Renal cortical epithelial cell (primary cell): ENCODE measurements around the gene SCYL2. TPM values are rescaled to one million over a fixed set of nuclear protein-coding genes. Genes with fewer than 3 reads are reported as not detected.

ENCODE experiments used
- DNase-seq: peaks from one replicate; pipeline ENCODE4 v3.0.0-alpha.2; 2011; ENCODE audit warnings: low read depth
- total RNA-seq: library from RNA; depleted of rRNA; stranded (reverse); fragments of >200 nt; gene quantifications from 2 replicates; pipeline ENCODE4 v1.2.3, GENCODE V29; 2014

SCYL2 gene
- total RNA-seq, 1 donor from 2014 or later, result 66.1 TPM

- DNase-seq, result peak; percentile 47
Observed at GRCh38 chr12:100375038-100375735, 108.2 kb downstream of the SCYL2 start.

GRCh38 chr12:100376161-100376560 is 109.2 kb downstream of the SCYL2 start:
- DNase-seq, result no peak

GRCh38 chr12:100381379-100381778 is 114.4 kb downstream of the SCYL2 start:
- no peak for DNase-seq

- no peak for DNase-seq
Observed at GRCh38 chr12:100382338-100382737, 115.4 kb downstream of the SCYL2 start.

- DNase-seq, result no peak
Observed at GRCh38 chr12:100383586-100384558, 116.9 kb downstream of the SCYL2 start.

GRCh38 chr12:100384559-100384935 is 117.6 kb downstream of the SCYL2 start:
- DNase-seq, result no peak

GRCh38 chr12:100388382-100388781 is 121.4 kb downstream of the SCYL2 start:
- no peak for DNase-seq

Other genes with a start within 250 kb of the SCYL2 start
- gene BLTP3B, start 124.3 kb upstream of the SCYL2 start, total RNA-seq, result 23.3 and 30.0 TPM in 2 replicates
- gene ACTR6, start 66.4 kb upstream of the SCYL2 start, total RNA-seq, result 22.9 and 27.6 TPM in 2 replicates
- 1.9 and 2.4 TPM in 2 replicates for gene DEPDC4, start 98 bp upstream of the SCYL2 start, total RNA-seq
- gene SLC17A8, start 89.9 kb downstream of the SCYL2 start, total RNA-seq, result under 0.01 and 0.30 TPM in 2 replicates
- 15.5 and 60.5 TPM in 2 replicates for gene NR1H4, start 206.7 kb downstream of the SCYL2 start, total RNA-seq